GM19452 (cell line): ENCODE measurements around the gene DIAPH3.

Experiments used
- ATAC-seq: cut with Tn5 transposase; IDR thresholded peaks from one replicate; pipeline ENCODE4 v1.9.1; 2021; ENCODE audit not compliant: unreplicated experiment

The DIAPH3 gene

GRCh38 chr13:59641817-59642216, 521.9 kb downstream of the DIAPH3 start:
- no peak for ATAC-seq

GRCh38 chr13:59641261-59641660, 522.5 kb downstream of the DIAPH3 start:
- no peak for ATAC-seq

DNA sequence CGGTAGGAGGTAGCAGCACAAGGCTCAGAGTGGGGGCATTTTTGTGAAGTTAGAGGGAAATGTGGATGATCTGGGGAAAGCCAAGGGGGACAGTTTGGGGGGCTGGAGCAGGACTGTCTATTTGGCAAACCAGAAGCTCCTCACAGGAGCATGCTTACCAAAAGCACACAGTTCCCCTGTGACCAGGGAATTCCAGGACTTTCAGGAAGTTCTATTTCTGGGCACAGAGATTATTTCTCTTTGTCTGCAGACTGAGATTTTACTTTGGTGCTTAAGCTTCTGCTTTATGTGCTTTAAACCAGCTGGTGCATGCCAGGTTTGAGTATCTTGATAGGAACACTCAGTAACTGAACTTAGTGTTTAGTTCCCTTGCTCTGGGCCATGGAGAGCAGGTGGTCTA, 525.3 kb downstream of the DIAPH3 start:
- no peak for ATAC-seq

DNA sequence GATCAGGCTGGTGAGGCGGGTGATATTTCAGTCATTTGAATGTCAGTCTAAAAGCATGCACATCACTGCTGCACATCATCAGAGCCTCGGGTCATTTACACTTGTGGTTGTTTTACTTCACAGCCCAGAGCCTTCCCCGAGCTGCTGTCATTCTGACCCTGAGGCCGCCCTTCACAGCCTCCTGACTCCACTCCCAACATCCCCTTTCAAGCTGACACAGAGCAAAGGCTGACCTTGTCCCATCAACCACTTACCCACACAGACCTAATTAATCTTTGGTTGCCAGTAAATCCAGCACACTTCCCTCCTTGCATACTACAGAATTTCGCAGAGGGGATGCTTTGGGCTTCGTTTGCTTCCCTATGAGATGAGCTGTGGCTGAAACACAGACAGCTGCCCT, 528.1 kb downstream of the DIAPH3 start:
- ATAC-seq: no peak

GRCh38 chr13:59633290-59633689, 530.4 kb downstream of the DIAPH3 start:
- no peak for ATAC-seq

- ATAC-seq: no peak
These were observed 532.5 kb downstream of the DIAPH3 start for GRCh38 chr13:59631271-59631670.

- ATAC-seq: no peak
These were observed 538.6 kb downstream of the DIAPH3 start for GRCh38 chr13:59625111-59625510.

- no peak for ATAC-seq
These were observed 540.4 kb downstream of the DIAPH3 start for GRCh38 chr13:59623206-59623915.

- no peak for ATAC-seq
These were observed 542.0 kb downstream of the DIAPH3 start for GRCh38 chr13:59621773-59622172.
